Nephron progenitor cell (in vitro differentiated cells): ENCODE data around the gene RBM19.

Experiments
- DNase-seq: peaks from one replicate; pipeline ENCODE4 v3.0.0; 2021
- H3K27ac Mint-ChIP-seq: 2 replicates; pipeline ENCODE4 v1.8.0; 2021; ENCODE audit warnings: mild to moderate bottlenecking, moderate library complexity, mixed read lengths
- H3K27me3 Mint-ChIP-seq: 2 replicates; pipeline ENCODE4 v1.8.0; 2021; ENCODE audit warnings: mild to moderate bottlenecking, low read depth, mixed read lengths; ENCODE audit not compliant: poor library complexity
- H3K36me3 Mint-ChIP-seq: 2 replicates; pipeline ENCODE4 v1.8.0; 2021; ENCODE audit warnings: low read depth, mixed read lengths
- H3K4me1 Mint-ChIP-seq: 2 replicates; pipeline ENCODE4 v1.8.0; 2021; ENCODE audit warnings: mixed read lengths
- H3K4me3 Mint-ChIP-seq: 2 replicates; pipeline ENCODE4 v1.8.0; 2021; ENCODE audit warnings: mild to moderate bottlenecking, moderate library complexity, mixed read lengths
- H3K9me3 Mint-ChIP-seq: 2 replicates; pipeline ENCODE4 v1.8.0; 2021; ENCODE audit warnings: mild to moderate bottlenecking, moderate library complexity, mixed read lengths
- CTCF ChIP-seq: fragments of 200-600 bp; sonication (generic); IDR thresholded peaks from 2 replicates; pipeline ENCODE4 v1.5.0; 2021; ENCODE audit warnings: antibody characterized with exemption

Gene RBM19

DNA sequence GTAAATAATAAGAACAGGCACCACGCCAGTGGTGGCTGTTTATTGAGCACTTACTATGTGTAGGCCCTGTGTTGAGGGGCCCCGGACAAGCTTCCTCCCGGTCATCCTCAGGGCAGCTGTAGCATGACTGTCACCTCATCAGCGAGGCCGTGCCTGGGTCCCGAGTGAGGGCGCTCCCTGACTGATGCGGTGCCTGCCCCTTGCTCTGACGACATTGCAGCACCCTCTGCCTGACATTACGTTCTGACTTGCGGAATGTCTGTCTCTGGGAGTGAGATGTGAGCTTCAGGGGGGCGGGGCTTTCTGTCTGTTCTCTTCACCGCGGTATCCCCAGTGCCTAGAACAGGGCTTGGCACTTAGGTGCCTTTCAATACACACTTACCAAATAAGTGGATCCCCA, 167.6 kb downstream of the RBM19 start:
- peaks cover 44% of the 10 kb centered on the region for H3K4me1 Mint-ChIP-seq
- DNase-seq, result no peak
- H3K27me3 Mint-ChIP-seq, result peaks cover 24% of the 10 kb centered on the region
- no peaks in the 10 kb centered on the region for H3K9me3 Mint-ChIP-seq
- H3K27ac Mint-ChIP-seq, result peak overlapping the region; percentile 19
- no peak for TF ChIP-seq CTCF
- H3K4me3 Mint-ChIP-seq, result no peak overlapping the region
- peaks cover 6% of the 10 kb centered on the region for H3K36me3 Mint-ChIP-seq

GRCh38 chr12:113797535-113797868, 168.6 kb downstream of the RBM19 start:
- DNase-seq, result no peak
- Mint-ChIP-seq H3K9me3 (no peaks in the 10 kb centered on the region), H3K27me3 (peaks cover 22% of the 10 kb centered on the region), H3K4me1 (peaks cover 39% of the 10 kb centered on the region), H3K4me3 (no peak overlapping the region), H3K36me3 (peaks cover 6% of the 10 kb centered on the region), H3K27ac (no peak overlapping the region)
- no peak for TF ChIP-seq CTCF

- Mint-ChIP-seq H3K4me3 (no peak overlapping the region), H3K9me3 (no peaks in the 10 kb centered on the region), H3K4me1 (peaks cover 39% of the 10 kb centered on the region), H3K36me3 (peaks cover 6% of the 10 kb centered on the region), H3K27me3 (peaks cover 22% of the 10 kb centered on the region), H3K27ac (peak overlapping the region; percentile 51)
- TF ChIP-seq CTCF, result no peak
- no peak for DNase-seq
Measured at GRCh38 chr12:113796852-113797534, 169.1 kb downstream of the RBM19 start.

DNA sequence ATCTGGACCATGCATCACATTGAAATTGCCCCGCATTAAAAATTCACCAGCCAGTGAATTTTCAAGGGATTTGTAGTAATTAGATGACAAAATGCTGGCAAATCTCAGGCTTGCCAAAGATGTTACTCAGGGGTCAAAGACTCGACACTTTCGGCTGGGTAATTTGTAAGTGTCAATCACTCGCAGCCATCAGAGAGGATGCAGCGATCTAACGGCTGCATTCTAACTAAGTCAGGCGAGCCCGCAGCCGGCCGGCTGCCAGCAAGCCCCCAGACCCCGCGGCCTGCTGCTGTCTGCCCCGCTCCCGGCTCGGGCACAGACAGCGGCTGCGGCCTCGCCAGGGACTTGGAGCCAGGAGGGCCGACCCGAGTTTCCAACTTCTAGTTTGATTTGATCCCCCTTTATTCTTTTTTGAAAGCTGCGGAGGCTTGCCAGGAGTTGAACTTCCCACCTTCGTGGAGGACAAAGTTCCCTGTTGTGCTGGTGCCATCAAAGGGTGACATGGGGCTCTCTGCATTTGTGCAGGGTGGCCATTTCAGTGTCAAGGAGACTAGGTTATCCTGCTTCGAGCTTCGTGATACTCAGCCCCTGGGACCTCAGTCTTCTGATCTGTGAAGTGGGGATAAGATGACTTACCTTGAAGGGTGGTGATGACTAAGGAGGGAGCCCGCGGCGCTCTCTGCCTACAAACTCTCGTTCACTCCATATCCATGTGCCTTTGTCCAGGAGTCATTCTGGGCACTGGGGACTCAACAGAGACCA, 169.9 kb downstream of the RBM19 start:
- H3K9me3 Mint-ChIP-seq, result no peaks in the 10 kb centered on the region
- peaks cover 17% of the 10 kb centered on the region for H3K27me3 Mint-ChIP-seq
- no peak overlapping the region for H3K4me3 Mint-ChIP-seq
- no peak for TF ChIP-seq CTCF
- peaks cover 6% of the 10 kb centered on the region for H3K36me3 Mint-ChIP-seq
- peaks cover 39% of the 10 kb centered on the region for H3K4me1 Mint-ChIP-seq
- no peak for DNase-seq
- H3K27ac Mint-ChIP-seq, result peak overlapping the region; percentile 81

- Mint-ChIP-seq H3K27me3 (peaks cover 17% of the 10 kb centered on the region), H3K36me3 (peaks cover 6% of the 10 kb centered on the region), H3K27ac (peak overlapping the region; percentile 81), H3K4me3 (no peak overlapping the region), H3K4me1 (peaks cover 39% of the 10 kb centered on the region), H3K9me3 (no peaks in the 10 kb centered on the region)
- no peak for DNase-seq
- no peak for TF ChIP-seq CTCF
Measured at GRCh38 chr12:113795445-113795844, 170.7 kb downstream of the RBM19 start.

GRCh38 chr12:113794774-113795173, 171.4 kb downstream of the RBM19 start:
- Mint-ChIP-seq H3K36me3 (peaks cover 6% of the 10 kb centered on the region), H3K4me3 (no peak overlapping the region), H3K27me3 (peaks cover 20% of the 10 kb centered on the region), H3K4me1 (peaks cover 39% of the 10 kb centered on the region), H3K27ac (no peak overlapping the region), H3K9me3 (no peaks in the 10 kb centered on the region)
- no peak for TF ChIP-seq CTCF
- DNase-seq, result no peak
